ENCODE measurements around the gene MYO10. TPM values are rescaled to one million over a fixed set of nuclear protein-coding genes. Genes with fewer than 3 reads are reported as not detected.
A peak's percentile ranks its signal among the peaks of the same experiment; 100 is the strongest.

MYO10 gene
- total and polyA plus RNA-seq, 2 of the 8 experiments (the other 6 are each of a cell fraction or from before 2014, with no cell fraction given): 21.5 to 107 TPM

DNA sequence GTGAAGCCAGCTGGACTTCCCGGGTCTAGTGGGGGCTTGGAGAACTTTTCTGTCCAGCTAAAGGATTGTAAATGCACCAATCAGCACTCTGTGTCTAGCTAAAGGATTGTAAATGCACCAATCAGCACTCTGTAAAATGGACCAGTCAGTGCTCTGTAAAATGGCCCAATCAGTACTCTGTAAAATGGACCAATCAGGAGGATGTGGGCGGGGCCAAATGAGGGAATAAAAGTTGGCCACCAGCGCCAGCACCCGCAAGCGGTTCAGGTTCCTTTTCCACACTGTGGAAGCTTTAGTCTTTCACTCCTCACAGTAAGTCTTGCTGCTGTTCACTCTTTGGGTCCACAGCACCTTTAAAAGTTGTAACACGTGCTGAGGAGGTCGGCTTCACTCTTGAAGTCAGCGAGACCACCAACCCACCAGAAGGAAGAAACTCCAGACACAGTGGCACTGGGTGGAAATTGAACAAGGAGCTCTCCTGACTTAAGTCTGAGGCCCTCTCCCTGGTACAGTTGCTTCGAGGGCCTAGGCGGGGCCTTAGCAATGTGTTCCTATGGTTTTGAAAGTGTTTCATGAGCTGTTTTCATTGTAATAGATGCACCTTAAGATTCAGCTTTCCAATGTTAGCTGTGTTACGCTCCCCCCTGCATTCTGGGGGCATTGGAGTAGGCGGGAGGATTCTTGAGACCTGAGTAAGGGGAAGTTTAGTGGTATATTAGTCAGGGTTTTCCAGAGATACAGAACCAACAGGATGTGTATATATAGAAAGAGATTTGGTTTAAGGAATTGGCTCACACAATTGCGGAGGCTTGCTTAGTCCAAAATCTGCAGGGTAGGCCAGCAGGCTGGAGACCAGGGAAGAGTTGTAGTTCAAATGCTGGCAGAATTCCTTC is 21.5 kb upstream of the MYO10 start:
- Histone ChIP-seq H3K4ac (replicated peaks; ENCODE audit: insufficient read length, low read depth, low read length) (no peak overlapping the region), H3K14ac (ENCODE audit: insufficient read length) (no peak overlapping the region), H2BK12ac (ENCODE audit: low read depth, low read length) (no peak overlapping the region), H2BK5ac (ENCODE audit: low read depth, low read length) (no peak overlapping the region), H2BK120ac (replicated peaks; ENCODE audit: low read depth, low read length) (no peak overlapping the region), H3K27ac (ENCODE audit: low read depth, low read length) (no peak overlapping the region), H3K27me3 (replicated peaks in 1 of 4; ENCODE audit: control insufficient read depth in 3 of 4, extremely low read depth in 1 of 4, insufficient read depth in 3 of 4, low read length in 3 of 4) (no peaks in the 10 kb centered on the region), H4K20me1 (replicated peaks in 1 of 2; ENCODE audit: control insufficient read depth in 1 of 2, insufficient read depth in 2 of 2, low read length in 2 of 2) (no peaks in the 10 kb centered on the region), H3K56ac (replicated peaks; ENCODE audit: insufficient read length, low read depth, low read length) (no peak overlapping the region), H3K23me2 (ENCODE audit: low read depth, low read length) (no peaks in the 10 kb centered on the region), H3K4me1 (replicated peaks in 1 of 4; ENCODE audit: control insufficient read depth in 3 of 4, insufficient read depth in 4 of 4, low read length in 3 of 4) (peaks cover 0 to 3% (median 2%) of the 10 kb centered on the region in 4 experiments; a peak in 2 of 7 replicates), H3K79me1 (ENCODE audit: low read depth, low read length) (no peaks in the 10 kb centered on the region), H4K8ac (ENCODE audit: extremely low read depth, insufficient read depth, low read length) (0 out of 2 replicates have a peak overlapping the region, but pooled peaks have one; percentile 1), H2AK5ac (ENCODE audit: low read depth, low read length) (no peak overlapping the region), H4K91ac (replicated peaks; ENCODE audit: insufficient read length, low read length) (no peak overlapping the region), H3K9me3 (ENCODE audit: insufficient read depth in 2 of 2, low read depth in 1 of 2, low read length in 1 of 2) (no peaks in the 10 kb centered on the region), H3K23ac (ENCODE audit: insufficient read length) (no peak overlapping the region), H3K79me2 (ENCODE audit: control insufficient read depth in 1 of 2, insufficient read depth in 2 of 2, low read length in 2 of 2) (no peaks in the 10 kb centered on the region), H2AFZ (ENCODE audit: low read length) (no peak overlapping the region), H3K18ac (ENCODE audit: extremely low read depth, low read length) (no peak overlapping the region), H2BK20ac (ENCODE audit: low read length) (no peak overlapping the region), H3K36me3 (ENCODE audit: control insufficient read depth in 2 of 4, insufficient read depth in 4 of 4, low read length in 3 of 4) (no peaks in the 10 kb centered on the region), H3K9ac (replicated peaks in 1 of 4; ENCODE audit: extremely low read depth in 1 of 4, low read depth in 3 of 4, low read length in 3 of 4) (no peak overlapping the region), H3K4me3 (ENCODE audit: extremely low read depth in 1 of 4, insufficient read depth in 2 of 4, low read depth in 3 of 4, low read length in 4 of 4) (no peak overlapping the region), H4K5ac (ENCODE audit: insufficient read length, low read depth, low read length) (no peak overlapping the region), H3K4me2 (ENCODE audit: insufficient read depth in 1 of 2, low read depth in 2 of 2, low read length in 2 of 2) (no peak overlapping the region), H2BK15ac (ENCODE audit: low read length) (no peak overlapping the region)
- 92% methylated on average over 13 of the region's 13 CpGs; no CpG with 5 or more reads in 1 of the 2 experiments for WGBS, 2 experiments (ENCODE audit: extremely low coverage in 1 of 2, insufficient coverage in 1 of 2, insufficient read length in 1 of 2, insufficient replicate concordance in 2 of 2, low coverage in 1 of 2, low lambda C conversion rate in 2 of 2, missing lambda C conversion rate in 1 of 2)
- CTCF ChIA-PET (ENCODE audit: partially characterized antibody): interaction anchor here (0.5 to 1.4 kb wide), 5 partner anchors 11 to 1360 kb away, joined by 3 to 6 read pairs (median 3); no protein-coding TSS in a partner anchor
- POLR2A ChIA-PET (ENCODE audit: partially characterized antibody): interaction anchor here (1.5 kb wide), 1 partner anchor 11 kb away, joined by 3 read pairs; no protein-coding TSS in a partner anchor
- FAIRE-seq (no peak), DNase-seq (ENCODE audit: low read depth in 1 of 2, low spot score in 2 of 2) (no peak)
- no peak for TF ChIP-seq CBX5 (IDR thresholded peaks at IDR 0.05; ENCODE audit: low read depth, low read length)
